ENCODE results near the gene PGBD5. TPM values are rescaled to one million over a fixed set of nuclear protein-coding genes. Genes with fewer than 3 reads are reported as not detected.

The PGBD5 gene
- total and polyA plus RNA-seq, 2 experiments from 2014 or later: 0.40 to 1.2 TPM

GRCh38 chr1:230281556-230281955 is 144.6 kb downstream of the PGBD5 start:
- Histone ChIP-seq H3K4me1 (ENCODE audit: low read depth) (peaks cover 9% of the 10 kb centered on the region), H3K27ac (no peak overlapping the region), H3K27me3 (no peaks in the 10 kb centered on the region), H3K4me3 (no peak overlapping the region), H3K36me3 (peaks cover 3% of the 10 kb centered on the region), H3K9me3 (ENCODE audit: low read depth) (no peaks in the 10 kb centered on the region)
- TF ChIP-seq, protein P1, sequence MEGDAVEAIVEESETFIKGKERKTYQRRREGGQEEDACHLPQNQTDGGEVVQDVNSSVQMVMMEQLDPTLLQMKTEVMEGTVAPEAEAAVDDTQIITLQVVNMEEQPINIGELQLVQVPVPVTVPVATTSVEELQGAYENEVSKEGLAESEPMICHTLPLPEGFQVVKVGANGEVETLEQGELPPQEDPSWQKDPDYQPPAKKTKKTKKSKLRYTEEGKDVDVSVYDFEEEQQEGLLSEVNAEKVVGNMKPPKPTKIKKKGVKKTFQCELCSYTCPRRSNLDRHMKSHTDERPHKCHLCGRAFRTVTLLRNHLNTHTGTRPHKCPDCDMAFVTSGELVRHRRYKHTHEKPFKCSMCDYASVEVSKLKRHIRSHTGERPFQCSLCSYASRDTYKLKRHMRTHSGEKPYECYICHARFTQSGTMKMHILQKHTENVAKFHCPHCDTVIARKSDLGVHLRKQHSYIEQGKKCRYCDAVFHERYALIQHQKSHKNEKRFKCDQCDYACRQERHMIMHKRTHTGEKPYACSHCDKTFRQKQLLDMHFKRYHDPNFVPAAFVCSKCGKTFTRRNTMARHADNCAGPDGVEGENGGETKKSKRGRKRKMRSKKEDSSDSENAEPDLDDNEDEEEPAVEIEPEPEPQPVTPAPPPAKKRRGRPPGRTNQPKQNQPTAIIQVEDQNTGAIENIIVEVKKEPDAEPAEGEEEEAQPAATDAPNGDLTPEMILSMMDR (IDR thresholded peaks at IDR 0.05; ENCODE audit: low read depth, low read length): no peak
- DNase-seq (ENCODE audit: low read depth in 1 of 2, low spot score in 1 of 2): no peak

DNA sequence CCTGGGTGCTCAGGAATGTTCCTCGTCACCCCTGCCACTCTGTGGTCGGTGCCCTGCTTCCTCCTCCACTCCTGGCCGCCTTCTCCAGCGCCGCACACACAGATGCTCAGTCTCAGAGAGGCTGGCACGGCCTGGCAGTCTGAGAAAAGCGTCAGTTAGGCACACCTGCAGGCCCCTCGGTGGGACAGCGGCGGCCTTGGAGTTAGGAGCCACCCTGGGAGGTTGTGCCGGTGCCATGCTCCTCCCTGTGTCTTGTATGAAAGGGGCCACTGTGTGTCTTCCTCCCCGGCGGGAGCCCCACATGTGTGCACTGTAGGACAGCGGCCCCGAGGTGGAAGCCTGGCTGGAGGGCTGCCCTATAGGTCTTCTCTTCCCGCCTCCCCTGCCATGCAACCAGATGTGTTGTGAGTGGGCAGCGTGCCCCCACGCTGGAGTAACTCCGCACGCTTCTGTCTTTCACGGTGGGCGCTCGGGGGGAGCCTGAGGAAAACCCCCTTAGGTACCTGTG is 145.2 kb downstream of the PGBD5 start:
- Histone ChIP-seq H3K9me3 (ENCODE audit: low read depth) (no peaks in the 10 kb centered on the region), H3K27ac (no peak overlapping the region), H3K27me3 (no peaks in the 10 kb centered on the region), H3K4me1 (ENCODE audit: low read depth) (peaks cover 9% of the 10 kb centered on the region), H3K36me3 (peaks cover 5% of the 10 kb centered on the region), H3K4me3 (no peak overlapping the region)
- DNase-seq (ENCODE audit: low read depth in 1 of 2, low spot score in 1 of 2): no peak
- TF ChIP-seq, protein P1 (IDR thresholded peaks at IDR 0.05; ENCODE audit: low read depth, low read length): no peak

- peaks cover 9% of the 10 kb centered on the region for H3K4me1 ChIP-seq (ENCODE audit: low read depth)
- peaks cover 12% of the 10 kb centered on the region for H3K36me3 ChIP-seq
- TF ChIP-seq, protein P1 (IDR thresholded peaks at IDR 0.05; ENCODE audit: low read depth, low read length): peak; percentile 4
- no peaks in the 10 kb centered on the region for H3K9me3 ChIP-seq (ENCODE audit: low read depth)
- no peak overlapping the region for H3K4me3 ChIP-seq
- DNase-seq (ENCODE audit: low read depth in 1 of 2, low spot score in 1 of 2): no peak
- H3K27ac ChIP-seq: no peak overlapping the region
- no peaks in the 10 kb centered on the region for H3K27me3 ChIP-seq
Measured at GRCh38 chr1:230280054-230280795, 145.9 kb downstream of the PGBD5 start.

DNA sequence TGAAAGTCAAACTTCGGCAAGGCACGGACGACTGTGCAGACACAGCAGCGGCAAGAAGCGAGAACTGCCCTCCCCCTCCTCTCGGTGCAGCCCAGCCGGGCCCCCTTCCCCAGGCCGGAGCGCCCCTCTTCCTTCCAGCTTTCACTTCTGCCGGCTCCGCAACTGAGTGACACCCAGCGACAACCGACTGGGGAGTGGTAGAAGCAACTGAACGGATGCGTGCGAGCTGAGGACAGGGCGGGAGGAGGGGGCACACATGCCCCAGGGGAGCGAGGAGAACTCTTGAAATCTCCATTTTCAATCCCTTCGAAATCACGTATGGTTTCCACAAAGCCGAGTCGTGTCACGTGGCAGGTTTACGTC is 146.6 kb downstream of the PGBD5 start:
- TF ChIP-seq, protein P1 (IDR thresholded peaks at IDR 0.05; ENCODE audit: low read depth, low read length): no peak
- H3K27me3 ChIP-seq: no peaks in the 10 kb centered on the region
- no peak for DNase-seq (ENCODE audit: low read depth in 1 of 2, low spot score in 1 of 2)
- peaks cover 9% of the 10 kb centered on the region for H3K4me1 ChIP-seq (ENCODE audit: low read depth)
- peaks cover 17% of the 10 kb centered on the region for H3K36me3 ChIP-seq
- no peak overlapping the region for H3K4me3 ChIP-seq
- no peak overlapping the region for H3K27ac ChIP-seq
- H3K9me3 ChIP-seq (ENCODE audit: low read depth): no peaks in the 10 kb centered on the region

- Histone ChIP-seq H3K36me3 (peaks cover 17% of the 10 kb centered on the region), H3K27ac (no peak overlapping the region), H3K9me3 (ENCODE audit: low read depth) (no peaks in the 10 kb centered on the region), H3K27me3 (no peaks in the 10 kb centered on the region), H3K4me3 (no peak overlapping the region), H3K4me1 (ENCODE audit: low read depth) (peaks cover 9% of the 10 kb centered on the region)
- no peak for DNase-seq (ENCODE audit: low read depth in 1 of 2, low spot score in 1 of 2)
- TF ChIP-seq, protein P1 (IDR thresholded peaks at IDR 0.05; ENCODE audit: low read depth, low read length): no peak
Measured at GRCh38 chr1:230278871-230279582, 147.1 kb downstream of the PGBD5 start.
